Esophagus squamous epithelium (tissue), 4 donors: ENCODE data around the gene MRPL2.

Experiments
- CTCF ChIP-seq, 6 experiments: fragments of 450-650 bp in 4 of 6; fragments of 200-600 bp in 2 of 6; sonication (generic) in 2 of 6; IDR thresholded peaks; one replicate each; pipeline ENCODE4 v1.5.1; 2016 to 2019; ENCODE audit warnings: antibody characterized with exemption in 6 of 6, mild to moderate bottlenecking in 4 of 6, moderate library complexity in 4 of 6
- POLR2A ChIP-seq, 4 donors: fragments of 450-650 bp; IDR thresholded peaks; one replicate each; pipeline ENCODE4 v1.6.1; 2017; ENCODE audit warnings: antibody characterized with exemption in 4 of 4, mild to moderate bottlenecking in 4 of 4, moderate library complexity in 3 of 4

- TF ChIP-seq CTCF (IDR thresholded peaks at IDR 0.05) (no peak), POLR2A (IDR thresholded peaks at IDR 0.05) (no peak)
Measured at GRCh38 chr6:43050981-43051380, 8.3 kb downstream of the MRPL2 start.
